Caco-2 (cell line): ENCODE data around the gene CAPZA3. TPM values are rescaled to one million over a fixed set of nuclear protein-coding genes. Genes with fewer than 3 reads are reported as not detected.
"Not testable (repeated sequence)": the region's sequence is repeated elsewhere in the genome, so short reads cannot be mapped to it uniquely, and the experiment has no call there.

ENCODE experiments used
- Bru-seq: library from RNA; stranded (reverse); fragments of 400-500 nt; gene quantifications from one replicate; lab custom pipeline; 2021; lab: Mats Ljungman, UMichigan
- BruChase-seq, 2 experiments: library from RNA; stranded (reverse); fragments of 400-500 nt; gene quantifications; one replicate each; lab custom pipeline; 2021; lab: Mats Ljungman, UMichigan
- BruUV-seq: library from RNA; stranded (reverse); fragments of 400-500 nt; replicated peaks from 2 replicates; lab custom pipeline; 2021; lab: Mats Ljungman, UMichigan
- CTCF ChIA-PET: fragments of 300-600 bp; sonication (Branson Sonifier 250); formaldehyde crosslinking; loops from one replicate; lab custom pipeline; 2022; ENCODE audit warnings: antibody characterized with exemption; lab: Charles Lee
- POLR2A ChIA-PET: fragments of 300-600 bp; sonication (Branson Sonifier 250); formaldehyde crosslinking; loops from one replicate; lab custom pipeline; 2022; ENCODE audit warnings: antibody characterized with exemption; lab: Charles Lee
- DNase-seq, 2 experiments: peaks; one replicate each; pipeline versions ENCODE4 v3.0.0 to v3.0.0-alpha.2; 2020 to 2022
- H3K27me3 ChIP-seq: replicated peaks from 2 replicates; pipeline ENCODE4 v1.6.0; 2011; ENCODE audit warnings: low read length; ENCODE audit not compliant: control insufficient read depth, insufficient read depth
- H3K36me3 ChIP-seq: 2 replicates; pipeline ENCODE4 v1.5.1; 2011; ENCODE audit warnings: low read length; ENCODE audit not compliant: control insufficient read depth, insufficient read depth
- H3K4me1 ChIP-seq: fragments of 250-450 bp; sonication (Bioruptor Pico); 2 replicates; pipeline ENCODE4 v1.5.1; 2020; ENCODE audit warnings: mild to moderate bottlenecking
- H3K4me3 ChIP-seq: 2 replicates; pipeline ENCODE4 v1.5.1; 2011; ENCODE audit warnings: low read depth, mild to moderate bottlenecking, control low read depth, low read length
- H3K9me3 ChIP-seq: fragments of 250-450 bp; sonication (Bioruptor Pico); 2 replicates; pipeline ENCODE4 v1.5.1; 2020; ENCODE audit warnings: mild to moderate bottlenecking, moderate library complexity
- H3K27ac Mint-ChIP-seq: one replicate; pipeline ENCODE4 v1.8.0; 2022; ENCODE audit warnings: mixed read lengths; ENCODE audit not compliant: unreplicated experiment
- H3K27me3 Mint-ChIP-seq: one replicate; pipeline ENCODE4 v1.8.0; 2022; ENCODE audit warnings: mixed read lengths; ENCODE audit not compliant: insufficient read depth, unreplicated experiment
- H3K36me3 Mint-ChIP-seq: one replicate; pipeline ENCODE4 v1.8.0; 2022; ENCODE audit warnings: mild to moderate bottlenecking, mixed read lengths; ENCODE audit not compliant: insufficient read depth, unreplicated experiment
- H3K4me1 Mint-ChIP-seq: one replicate; pipeline ENCODE4 v1.8.0; 2022; ENCODE audit warnings: low read depth, mixed read lengths; ENCODE audit not compliant: unreplicated experiment
- H3K4me3 Mint-ChIP-seq: one replicate; pipeline ENCODE4 v1.8.0; 2022; ENCODE audit warnings: mild to moderate bottlenecking, moderate library complexity, mixed read lengths; ENCODE audit not compliant: unreplicated experiment
- H3K9me3 Mint-ChIP-seq: one replicate; pipeline ENCODE4 v1.8.0; 2022; ENCODE audit warnings: mixed read lengths; ENCODE audit not compliant: unreplicated experiment
- CTCF ChIP-seq, 2 experiments: fragments of 200-600 bp in 1 of 2; IDR thresholded peaks; 1 replicate in 1 of 2; 2 replicates in 1 of 2; pipeline versions ENCODE4 v1.5.1 to v1.8.0; 2011 to 2022; ENCODE audit warnings: antibody characterized with exemption in 1 of 2, control low read depth in 1 of 2, inconsistent platforms in 1 of 2, low read depth in 1 of 2, low read length in 1 of 2, mild to moderate bottlenecking in 1 of 2, moderate library complexity in 1 of 2; ENCODE audit not compliant: insufficient read depth in 1 of 2, severe bottlenecking in 1 of 2, unreplicated experiment in 1 of 2
- intact Hi-C: fragments of 100-400 bp; cut with micrococcal nuclease; formaldehyde crosslinking; loops from one replicate; pipeline ENCODE4 v1.10.0; 2022; ENCODE audit not compliant: unreplicated experiment
- long read RNA-seq: library from polyadenylated mRNA; stranded (forward); transcript quantifications from one replicate; pipeline ENCODE4 v2.0.0, GENCODE V29; 2022
- total RNA-seq: library from RNA; stranded (reverse); gene quantifications from 2 replicates; pipeline ENCODE4 v1.2.3, GENCODE V29; 2022

The CAPZA3 gene
- total RNA-seq (not detected in 2 replicates), Bru-seq, nascent RNA (not detected), BruChase-seq, experiment 1, labeled RNA remaining after a 2-hour chase (not detected), BruChase-seq, experiment 2, labeled RNA remaining after a 6-hour chase (not detected)
- long read RNA-seq = 0 reads

- POLR2A ChIA-PET = no interaction called here
Measured at GRCh38 chr12:18737819-18738218, at the start of gene CAPZA3, which contains the start of gene PLCZ1. TSS of gene CAPZA3 (plus strand) at chr12:18738119. CDS start at chr12:18738269, 150 bp downstream. TSS of gene PLCZ1 (minus strand) at chr12:18738012. CDS start at chr12:18737371, 641 bp downstream.

GRCh38 chr12:18689771-18690170 lies 48.1 kb upstream of the CAPZA3 start:
- Histone ChIP-seq H3K36me3 (no peaks in the 10 kb centered on the region), H3K4me1 (no peaks in the 10 kb centered on the region), H3K4me3 (no peak overlapping the region), H3K27me3 (no peaks in the 10 kb centered on the region), H3K9me3 (no peaks in the 10 kb centered on the region)
- Mint-ChIP-seq H3K27me3 (peaks cover 15% of the 10 kb centered on the region), H3K36me3 (no peaks in the 10 kb centered on the region), H3K9me3 (no peaks in the 10 kb centered on the region), H3K4me1 (no peaks in the 10 kb centered on the region), H3K27ac (no peak overlapping the region), H3K4me3 (no peak overlapping the region)
- no peak for TF ChIP-seq CTCF (IDR thresholded peaks at IDR 0.05; ENCODE audit: insufficient read depth in 1 of 2, low read depth in 1 of 2, low read length in 1 of 2, severe bottlenecking in 1 of 2, unreplicated experiment in 1 of 2)
- POLR2A ChIA-PET = no interaction called here
- BruUV-seq = no TSS peak
- DNase-seq = no peak
- CTCF ChIA-PET = no interaction called here
- intact Hi-C loops = no loop called here

More at GRCh38 chr12:18737819-18738218, at the start of gene CAPZA3, which contains the start of gene PLCZ1:
- H3K9me3 Mint-ChIP-seq = peaks cover 13% of the 10 kb centered on the region
- Histone ChIP-seq H3K4me1 (no peaks in the 10 kb centered on the region), H3K36me3 (no peaks in the 10 kb centered on the region), H3K27me3 (no peaks in the 10 kb centered on the region), H3K9me3 (peaks cover 12% of the 10 kb centered on the region), H3K4me3 (no peak within 1 kb of the TSS)
- no peak within 1 kb of the TSS for H3K27ac Mint-ChIP-seq
- no peak for TF ChIP-seq CTCF (IDR thresholded peaks at IDR 0.05; ENCODE audit: insufficient read depth in 1 of 2, low read depth in 1 of 2, low read length in 1 of 2, severe bottlenecking in 1 of 2, unreplicated experiment in 1 of 2)
- CTCF ChIA-PET = no interaction called here
- H3K27me3 Mint-ChIP-seq = peaks cover 4% of the 10 kb centered on the region
- BruUV-seq = no TSS peak
- H3K36me3 Mint-ChIP-seq = no peaks in the 10 kb centered on the region
- no peak for DNase-seq
- intact Hi-C loops = no loop called here
- no peak within 1 kb of the TSS for H3K4me3 Mint-ChIP-seq
- H3K4me1 Mint-ChIP-seq = no peaks in the 10 kb centered on the region

GRCh38 chr12:18690653-18691052 lies 47.3 kb upstream of the CAPZA3 start:
- no peaks in the 10 kb centered on the region for H3K4me1 ChIP-seq
- Mint-ChIP-seq H3K4me3 (no peak overlapping the region), H3K36me3 (no peaks in the 10 kb centered on the region), H3K27ac (no peak overlapping the region), H3K9me3 (no peaks in the 10 kb centered on the region), H3K27me3 (peaks cover 15% of the 10 kb centered on the region), H3K4me1 (no peaks in the 10 kb centered on the region)
- POLR2A ChIA-PET = no interaction called here
- intact Hi-C loops = no loop called here
- H3K4me3 ChIP-seq = no peak overlapping the region
- H3K27me3 ChIP-seq = no peaks in the 10 kb centered on the region
- H3K36me3 ChIP-seq = no peaks in the 10 kb centered on the region
- DNase-seq = no peak
- no TSS peak for BruUV-seq
- no peak for TF ChIP-seq CTCF (IDR thresholded peaks at IDR 0.05; ENCODE audit: insufficient read depth in 1 of 2, low read depth in 1 of 2, low read length in 1 of 2, severe bottlenecking in 1 of 2, unreplicated experiment in 1 of 2)
- no peaks in the 10 kb centered on the region for H3K9me3 ChIP-seq
- CTCF ChIA-PET = no interaction called here

GRCh38 chr12:18693986-18694385 lies 43.9 kb upstream of the CAPZA3 start:
- H3K4me1 ChIP-seq, DNase-seq, H3K9me3 ChIP-seq, H3K27ac Mint-ChIP-seq, H3K27me3 ChIP-seq, H3K4me1 Mint-ChIP-seq, H3K4me3 ChIP-seq, H3K36me3 ChIP-seq, BruUV-seq, POLR2A ChIA-PET, intact Hi-C loops, H3K9me3 Mint-ChIP-seq, CTCF ChIA-PET, H3K4me3 Mint-ChIP-seq, H3K36me3 Mint-ChIP-seq: not testable (repeated sequence)
- peaks cover 12% of the 10 kb centered on the region for H3K27me3 Mint-ChIP-seq
